H1 (cell line): ENCODE measurements around the gene TBC1D22B. TPM values are rescaled to one million over a fixed set of nuclear protein-coding genes. Genes with fewer than 3 reads are reported as not detected.

ENCODE experiments used
- CTCF ChIA-PET: fragments of 300-600 bp; sonication (Branson Sonifier 250); formaldehyde crosslinking; loops from one replicate; lab custom pipeline; 2021; ENCODE audit not compliant: partially characterized antibody; lab: Charles Lee
- POLR2A ChIA-PET: fragments of 300-600 bp; sonication (Branson Sonifier 250); formaldehyde crosslinking; loops from one replicate; lab custom pipeline; 2021; ENCODE audit warnings: inconsistent platforms; ENCODE audit not compliant: partially characterized antibody; lab: Charles Lee
- DNase-seq, 2 experiments: peaks; one replicate each; pipeline versions ENCODE4 v3.0.0 to v3.0.0-alpha.2; 2010 to 2022; ENCODE audit warnings: low spot score in 2 of 2, low read depth in 1 of 2, mixed read lengths in 1 of 2
- FAIRE-seq: peaks from 2 replicates; lab custom pipeline; 2011; peaks lifted over from hg19 to GRCh38; lab: Jason Lieb, UNC
- H2AFZ ChIP-seq: 2 replicates; pipeline ENCODE4 v1.8.1; 2012; ENCODE audit warnings: low read length, inconsistent platforms
- H2AK5ac ChIP-seq: 2 replicates; pipeline ENCODE4 v1.6.1; 2013; ENCODE audit warnings: low read depth, low read length
- H2BK120ac ChIP-seq: replicated peaks from 2 replicates; pipeline ENCODE3; 2013; ENCODE audit warnings: low read depth, low read length, inconsistent platforms
- H2BK12ac ChIP-seq: 2 replicates; pipeline ENCODE4 v1.6.1; 2013; ENCODE audit warnings: low read depth, low read length
- H2BK15ac ChIP-seq: 2 replicates; pipeline ENCODE4 v1.6.1; 2013; ENCODE audit warnings: low read length
- H2BK20ac ChIP-seq: 2 replicates; pipeline ENCODE4 v1.6.1; 2013; ENCODE audit warnings: low read length
- H2BK5ac ChIP-seq: 2 replicates; pipeline ENCODE4 v1.6.1; 2013; ENCODE audit warnings: low read depth, low read length
- H3K14ac ChIP-seq: 2 replicates; pipeline ENCODE4 v1.6.1; 2013; ENCODE audit warnings: inconsistent platforms; ENCODE audit not compliant: insufficient read length
- H3K18ac ChIP-seq: 2 replicates; pipeline ENCODE4 v1.6.1; 2013; ENCODE audit warnings: low read length; ENCODE audit errors: extremely low read depth
- H3K23ac ChIP-seq: 2 replicates; pipeline ENCODE4 v1.6.1; 2013; ENCODE audit warnings: inconsistent platforms; ENCODE audit not compliant: insufficient read length
- H3K23me2 ChIP-seq: 2 replicates; pipeline ENCODE4 v1.6.1; 2013; ENCODE audit warnings: low read depth, low read length
- H3K27ac ChIP-seq: 2 replicates; pipeline ENCODE4 v1.6.1; 2011; ENCODE audit warnings: low read depth, low read length, inconsistent platforms
- H3K27me3 ChIP-seq, 4 experiments: replicated peaks in 1 of 4; 1 replicate in 1 of 4; 2 replicates in 3 of 4; pipeline versions ENCODE4 v1.6.1 to v1.8.1; 2011 to 2013; ENCODE audit warnings: low read length in 3 of 4, mild to moderate bottlenecking in 3 of 4, inconsistent platforms in 2 of 4, mixed read lengths in 2 of 4, moderate library complexity in 1 of 4; ENCODE audit not compliant: control insufficient read depth in 3 of 4, insufficient read depth in 3 of 4; ENCODE audit errors: extremely low read depth in 1 of 4
- H3K36me3 ChIP-seq, 4 experiments: 2 replicates each; pipeline versions ENCODE4 v1.6.1 to v1.8.1; 2011 to 2013; ENCODE audit warnings: mild to moderate bottlenecking in 4 of 4, low read length in 3 of 4, moderate library complexity in 2 of 4, control low read depth in 1 of 4, inconsistent platforms in 1 of 4; ENCODE audit not compliant: insufficient read depth in 4 of 4, control insufficient read depth in 2 of 4
- H3K4ac ChIP-seq: replicated peaks from 2 replicates; pipeline ENCODE3; 2013; ENCODE audit warnings: low read length, low read depth, mixed read lengths, inconsistent platforms; ENCODE audit not compliant: insufficient read length
- H3K4me1 ChIP-seq, 4 experiments: replicated peaks in 1 of 4; 1 replicate in 1 of 4; 2 replicates in 3 of 4; pipeline versions ENCODE4 v1.6.1 to v1.8.1; 2011 to 2013; ENCODE audit warnings: low read length in 3 of 4, inconsistent platforms in 2 of 4, mixed read lengths in 1 of 4; ENCODE audit not compliant: insufficient read depth in 4 of 4, control insufficient read depth in 3 of 4
- H3K4me2 ChIP-seq, 2 experiments: 2 replicates each; pipeline versions ENCODE4 v1.6.1 to v1.8.1; 2011 to 2013; ENCODE audit warnings: low read depth in 2 of 2, low read length in 2 of 2, control low read depth in 1 of 2, inconsistent platforms in 1 of 2, mild to moderate bottlenecking in 1 of 2; ENCODE audit not compliant: insufficient read depth in 1 of 2
- H3K4me3 ChIP-seq, 4 experiments: fragments of 200-600, 300-600 bp in 1 of 4; sonication (generic), shearing (Covaris generic), sonication (Bioruptor Twin) in 1 of 4; 2 replicates each; pipeline versions ENCODE4 v1.5.1 to v1.8.1; 2011 to 2016; ENCODE audit warnings: low read length in 4 of 4, low read depth in 3 of 4, control low read depth in 2 of 4, inconsistent platforms in 2 of 4, mild to moderate bottlenecking in 2 of 4, mixed read lengths in 1 of 4, moderate library complexity in 1 of 4; ENCODE audit not compliant: insufficient read depth in 2 of 4; ENCODE audit errors: extremely low read depth in 1 of 4
- H3K56ac ChIP-seq: replicated peaks from 2 replicates; pipeline ENCODE3; 2013; ENCODE audit warnings: low read depth, mild to moderate bottlenecking, mixed read lengths, low read length, inconsistent platforms; ENCODE audit not compliant: insufficient read length
- H3K79me1 ChIP-seq: 2 replicates; pipeline ENCODE4 v1.6.1; 2013; ENCODE audit warnings: low read depth, low read length, control low read depth
- H3K79me2 ChIP-seq, 2 experiments: 2 replicates each; pipeline versions ENCODE4 v1.6.1 to v1.8.1; 2012 to 2013; ENCODE audit warnings: low read length in 2 of 2, mild to moderate bottlenecking in 2 of 2, inconsistent platforms in 1 of 2; ENCODE audit not compliant: insufficient read depth in 2 of 2, control insufficient read depth in 1 of 2
- H3K9ac ChIP-seq, 4 experiments: replicated peaks in 1 of 4; 1 replicate in 1 of 4; 2 replicates in 3 of 4; pipeline versions ENCODE4 v1.6.1 to v1.8.1; 2011 to 2013; ENCODE audit warnings: low read depth in 3 of 4, low read length in 3 of 4, control low read depth in 2 of 4, mild to moderate bottlenecking in 2 of 4, moderate library complexity in 2 of 4, inconsistent platforms in 1 of 4; ENCODE audit errors: extremely low read depth in 1 of 4
- H3K9me3 ChIP-seq, 2 experiments: 2 replicates each; pipeline versions ENCODE4 v1.6.1 to v1.8.1; 2012 to 2013; ENCODE audit warnings: mild to moderate bottlenecking in 2 of 2, moderate library complexity in 2 of 2, control low read depth in 1 of 2, inconsistent platforms in 1 of 2, low read depth in 1 of 2, low read length in 1 of 2, mixed read lengths in 1 of 2; ENCODE audit not compliant: insufficient read depth in 2 of 2
- H4K20me1 ChIP-seq, 2 experiments: replicated peaks in 1 of 2; 2 replicates each; pipeline versions ENCODE3 to v1.8.1; 2011 to 2013; ENCODE audit warnings: inconsistent platforms in 2 of 2, low read length in 2 of 2, mild to moderate bottlenecking in 1 of 2; ENCODE audit not compliant: insufficient read depth in 2 of 2, control insufficient read depth in 1 of 2
- H4K5ac ChIP-seq: 2 replicates; pipeline ENCODE4 v1.6.1; 2013; ENCODE audit warnings: low read length, low read depth, mixed read lengths, inconsistent platforms; ENCODE audit not compliant: insufficient read length
- H4K8ac ChIP-seq: 2 replicates; pipeline ENCODE4 v1.8.0; 2013; ENCODE audit warnings: mild to moderate bottlenecking, moderate library complexity, low read length, inconsistent platforms; ENCODE audit not compliant: insufficient read depth; ENCODE audit errors: extremely low read depth
- H4K91ac ChIP-seq: replicated peaks from 2 replicates; pipeline ENCODE3; 2013; ENCODE audit warnings: low read length, mixed read lengths, inconsistent platforms; ENCODE audit not compliant: insufficient read length
- BRCA1 ChIP-seq: IDR thresholded peaks from 2 replicates; pipeline ENCODE4 v1.6.1; 2012; ENCODE audit warnings: low read depth, low read length, improper control_type of control experiment
- CHD2 ChIP-seq: IDR thresholded peaks from 2 replicates; pipeline ENCODE4 v1.6.1; 2012; ENCODE audit warnings: low read length, improper control_type of control experiment
- GABPA ChIP-seq: IDR thresholded peaks from 2 replicates; pipeline ENCODE4 v1.6.1; 2011; ENCODE audit warnings: mild to moderate bottlenecking, low read length, moderate library complexity, borderline replicate concordance; ENCODE audit not compliant: insufficient read depth
- GTF2F1 ChIP-seq: IDR thresholded peaks from 2 replicates; pipeline ENCODE4 v1.6.1; 2012; ENCODE audit warnings: low read depth, low read length, improper control_type of control experiment, borderline replicate concordance
- HDAC2 ChIP-seq, 2 experiments: fragments of 300-600 bp in 1 of 2; sonication (generic) in 1 of 2; IDR thresholded peaks; 2 replicates each; pipeline ENCODE4 v1.6.1; 2011 to 2012; ENCODE audit warnings: low read depth in 2 of 2, low read length in 2 of 2, mild to moderate bottlenecking in 2 of 2, moderate library complexity in 2 of 2, borderline replicate concordance in 1 of 2, inconsistent platforms in 1 of 2
- HDAC6 ChIP-seq: IDR thresholded peaks from one replicate; pipeline ENCODE4 v1.7.1; 2012; ENCODE audit warnings: low read depth, mild to moderate bottlenecking, inconsistent platforms, low read length, moderate library complexity
- MAX ChIP-seq: IDR thresholded peaks from 2 replicates; pipeline ENCODE4 v1.6.1; 2012; ENCODE audit warnings: inconsistent platforms
- RAD21 ChIP-seq, 2 experiments: IDR thresholded peaks in 1 of 2; conservative IDR thresholded peaks in 1 of 2; 2 replicates each; pipeline ENCODE4 v1.6.1; 2011; ENCODE audit warnings: low read depth in 2 of 2, low read length in 2 of 2, improper control_type of control experiment in 1 of 2, inconsistent platforms in 1 of 2, mild to moderate bottlenecking in 1 of 2, moderate library complexity in 1 of 2
- RNF2 ChIP-seq: fragments of 200-900, 300-1000 bp; sonication (generic); IDR thresholded peaks from 2 replicates; pipeline ENCODE4 v1.7.1; 2016; ENCODE audit warnings: borderline replicate concordance, low read depth, mild to moderate bottlenecking, antibody characterized with exemption, low read length; ENCODE audit not compliant: poor library complexity, severe bottlenecking; ENCODE audit errors: missing control alignments
- SIX5 ChIP-seq: IDR thresholded peaks from 2 replicates; pipeline ENCODE4 v1.6.1; 2011; ENCODE audit warnings: mild to moderate bottlenecking, low read depth, low read length
- SP1 ChIP-seq: IDR thresholded peaks from 2 replicates; pipeline ENCODE4 v1.6.1; 2011; ENCODE audit warnings: low read depth, low read length
- SP4 ChIP-seq: IDR thresholded peaks from 2 replicates; pipeline ENCODE4 v1.6.1; 2012; ENCODE audit warnings: low read length, inconsistent platforms
- WGBS, 2 experiments: shearing (Covaris generic) in 1 of 2; methylation state at CpG; one replicate each; pipeline versions ENCODE4 v1.1.6 to v1.1.7; 2013 to 2015; ENCODE audit warnings: low lambda C conversion rate in 2 of 2, mixed read lengths in 2 of 2, inconsistent platforms in 1 of 2, low coverage in 1 of 2, missing lambda C conversion rate in 1 of 2; ENCODE audit not compliant: insufficient replicate concordance in 2 of 2, insufficient coverage in 1 of 2, insufficient read length in 1 of 2; ENCODE audit errors: extremely low coverage in 1 of 2, missing lambda C conversion rate in 1 of 2; 5-methylcytosine and 5-hydroxymethylcytosine counted together
- polyA plus RNA-seq, 7 experiments: library from polyadenylated mRNA; depleted of rRNA in 3 of 7; stranded (reverse) in 5 of 7; unstranded in 2 of 7; fragments of >200 nt in 5 of 7; fragments of 200-250 nt in 2 of 7; gene quantifications; 1 replicate in 5 of 7; 2 replicates in 1 of 7; 4 replicates in 1 of 7; pipeline versions ENCODE4 v1.2.1 to v1.2.3, GENCODE V29; 2011 to 2013; ENCODE audit warnings: missing spikeins in 2 of 7, mixed read lengths in 2 of 7
- total RNA-seq: library from RNA; stranded (reverse); fragmentation: NEBNext Ultra II Directional; extraction: Animal tissue kit (Norgen Biotek cat#: 25700); gene quantifications from 2 replicates; pipeline ENCODE4 v1.2.1, GENCODE V29; 2021

TBC1D22B gene
- total and polyA plus RNA-seq, 2 of the 8 experiments (the other 6 are each of a cell fraction or from before 2014, with no cell fraction given) = 10.1 to 17.4 TPM

GRCh38 chr6:37319856-37320480, 62.4 kb downstream of the TBC1D22B start:
- WGBS, 2 experiments = 94% methylated on average over 4 of the region's 4 CpGs; no CpG with 5 or more reads in 1 of the 2 experiments
- no peaks in the 10 kb centered on the region for H3K4me1 ChIP-seq
- no peak overlapping the region for H2BK120ac ChIP-seq
- H2AK5ac ChIP-seq = no peak overlapping the region
- H3K4ac ChIP-seq = no peak overlapping the region
- no peak overlapping the region for H3K14ac ChIP-seq
- H2BK15ac ChIP-seq = no peak overlapping the region
- H3K56ac ChIP-seq = no peak overlapping the region
- ChIA-PET CTCF (interaction anchor here (0.7 to 2.9 kb wide), 7 partner anchors 8 to 302 kb away, joined by 3 to 21 read pairs (median 5); no protein-coding TSS in a partner anchor), POLR2A (interaction anchor here (1.0 to 1.7 kb wide), 3 partner anchors 11 to 60 kb away, joined by 3 to 4 read pairs (median 3); no protein-coding TSS in a partner anchor)
- H3K9ac ChIP-seq = no peak overlapping the region
- no peak overlapping the region for H2BK5ac ChIP-seq
- no peak overlapping the region for H2BK12ac ChIP-seq
- no peak for DNase-seq
- FAIRE-seq = no peak
- no peaks in the 10 kb centered on the region for H3K27me3 ChIP-seq
- H3K36me3 ChIP-seq = peaks cover 16 to 48% (median 33%) of the 10 kb centered on the region in 4 experiments; a peak in 7 of 8 replicates
- H3K79me1 ChIP-seq = no peaks in the 10 kb centered on the region
- H3K9me3 ChIP-seq = no peaks in the 10 kb centered on the region
- H3K18ac ChIP-seq = no peak overlapping the region
- no peak overlapping the region for H3K4me3 ChIP-seq
- no peak overlapping the region for H3K27ac ChIP-seq
- H4K91ac ChIP-seq = no peak overlapping the region
- no peaks in the 10 kb centered on the region for H3K79me2 ChIP-seq
- H3K23me2 ChIP-seq = no peaks in the 10 kb centered on the region
- H3K23ac ChIP-seq = no peak overlapping the region
- no peak overlapping the region for H4K5ac ChIP-seq
- H4K8ac ChIP-seq = no peak overlapping the region
- no peaks in the 10 kb centered on the region for H4K20me1 ChIP-seq
- H3K4me2 ChIP-seq = no peak overlapping the region
- no peak overlapping the region for H2AFZ ChIP-seq
- H2BK20ac ChIP-seq = no peak overlapping the region
- TF ChIP-seq RNF2 (no peak), SP4 (no peak), SP1 (no peak), MAX (no peak), BRCA1 (no peak), GABPA (no peak), GTF2F1 (no peak), SIX5 (no peak), RAD21 (IDR thresholded peaks at IDR 0.05 in 1 of 2, conservative IDR thresholded peaks at IDR 0.05 in 1 of 2; ENCODE audit: low read depth in 2 of 2, low read length in 2 of 2) (no peak), HDAC2 (IDR thresholded peaks at IDR 0.05; ENCODE audit: borderline replicate concordance in 1 of 2, low read depth in 2 of 2, low read length in 2 of 2) (no peak), CHD2 (no peak), HDAC6 (no peak)
